ENCODE measurements around the gene PPP1R14C. TPM values are rescaled to one million over a fixed set of nuclear protein-coding genes. Genes with fewer than 3 reads are reported as not detected.

The PPP1R14C gene
- total RNA-seq, 3 donors from 2014 or later, result 11.1 to 33.5 (median 25.2) TPM

- intact Hi-C loops (cut with DNase I, micrococcal nuclease), result no loop called here
- TF ChIP-seq, protein P1, sequence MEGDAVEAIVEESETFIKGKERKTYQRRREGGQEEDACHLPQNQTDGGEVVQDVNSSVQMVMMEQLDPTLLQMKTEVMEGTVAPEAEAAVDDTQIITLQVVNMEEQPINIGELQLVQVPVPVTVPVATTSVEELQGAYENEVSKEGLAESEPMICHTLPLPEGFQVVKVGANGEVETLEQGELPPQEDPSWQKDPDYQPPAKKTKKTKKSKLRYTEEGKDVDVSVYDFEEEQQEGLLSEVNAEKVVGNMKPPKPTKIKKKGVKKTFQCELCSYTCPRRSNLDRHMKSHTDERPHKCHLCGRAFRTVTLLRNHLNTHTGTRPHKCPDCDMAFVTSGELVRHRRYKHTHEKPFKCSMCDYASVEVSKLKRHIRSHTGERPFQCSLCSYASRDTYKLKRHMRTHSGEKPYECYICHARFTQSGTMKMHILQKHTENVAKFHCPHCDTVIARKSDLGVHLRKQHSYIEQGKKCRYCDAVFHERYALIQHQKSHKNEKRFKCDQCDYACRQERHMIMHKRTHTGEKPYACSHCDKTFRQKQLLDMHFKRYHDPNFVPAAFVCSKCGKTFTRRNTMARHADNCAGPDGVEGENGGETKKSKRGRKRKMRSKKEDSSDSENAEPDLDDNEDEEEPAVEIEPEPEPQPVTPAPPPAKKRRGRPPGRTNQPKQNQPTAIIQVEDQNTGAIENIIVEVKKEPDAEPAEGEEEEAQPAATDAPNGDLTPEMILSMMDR (IDR thresholded peaks at IDR 0.05), result no peak
- Histone ChIP-seq H3K4me1 (ENCODE audit: low read depth) (no peaks in the 10 kb centered on the region), H3K4me3 (no peak overlapping the region), H3K9me3 (no peaks in the 10 kb centered on the region), H3K36me3 (ENCODE audit: low read depth) (no peaks in the 10 kb centered on the region)
- ATAC-seq (no peak), DNase-seq (no peak)
Observed at GRCh38 chr6:150286460-150286859, 143.6 kb downstream of the PPP1R14C start.

- H3K4me1 ChIP-seq (ENCODE audit: low read depth), result no peaks in the 10 kb centered on the region
- H3K9me3 ChIP-seq, result no peaks in the 10 kb centered on the region
- ATAC-seq (no peak), DNase-seq (no peak)
- intact Hi-C loops (cut with DNase I, micrococcal nuclease), result no loop called here
- H3K36me3 ChIP-seq (ENCODE audit: low read depth), result no peaks in the 10 kb centered on the region
- H3K4me3 ChIP-seq, result no peak overlapping the region
- TF ChIP-seq, protein P1 (IDR thresholded peaks at IDR 0.05), result no peak
Observed at GRCh38 chr6:150286912-150287311, 144.1 kb downstream of the PPP1R14C start.

GRCh38 chr6:150288456-150288855, 145.6 kb downstream of the PPP1R14C start:
- DNase-seq, result no peak
- intact Hi-C loops (cut with DNase I, micrococcal nuclease), result no loop called here
- Histone ChIP-seq H3K4me1 (ENCODE audit: low read depth) (no peaks in the 10 kb centered on the region), H3K36me3 (ENCODE audit: low read depth) (no peaks in the 10 kb centered on the region), H3K4me3 (no peak overlapping the region), H3K9me3 (no peaks in the 10 kb centered on the region)
- ATAC-seq, result no peak
- TF ChIP-seq, protein P1 (IDR thresholded peaks at IDR 0.05), result no peak

GRCh38 chr6:150289454-150290071, 146.7 kb downstream of the PPP1R14C start:
- ATAC-seq (no peak), DNase-seq (no peak)
- no peaks in the 10 kb centered on the region for H3K36me3 ChIP-seq (ENCODE audit: low read depth)
- no peaks in the 10 kb centered on the region for H3K9me3 ChIP-seq
- intact Hi-C loops (cut with DNase I, micrococcal nuclease), result no loop called here
- no peaks in the 10 kb centered on the region for H3K4me1 ChIP-seq (ENCODE audit: low read depth)
- H3K4me3 ChIP-seq, result no peak overlapping the region
- TF ChIP-seq, protein P1 (IDR thresholded peaks at IDR 0.05), result no peak

GRCh38 chr6:150290429-150290828, 147.6 kb downstream of the PPP1R14C start:
- ATAC-seq, result no peak
- Histone ChIP-seq H3K36me3 (ENCODE audit: low read depth) (no peaks in the 10 kb centered on the region), H3K9me3 (no peaks in the 10 kb centered on the region), H3K4me1 (ENCODE audit: low read depth) (no peaks in the 10 kb centered on the region), H3K4me3 (no peak overlapping the region)
- intact Hi-C loops (cut with DNase I, micrococcal nuclease), result no loop called here
- DNase-seq, result no peak
- TF ChIP-seq, protein P1 (IDR thresholded peaks at IDR 0.05), result no peak
